Measurements from ENCODE around the gene SAFB.

SAFB gene

GRCh38 chr19:5617080-5617479 lies 5.8 kb upstream of the SAFB start:
- Histone ChIP-seq H3K36me3 (ENCODE audit: control insufficient read depth, insufficient read depth, low read length) (peaks cover 35% of the 10 kb centered on the region), H3K4me3 (ENCODE audit: low read length) (no peak overlapping the region), H3K27ac (ENCODE audit: low read length) (no peak overlapping the region), H3K27me3 (ENCODE audit: control insufficient read depth, insufficient read depth, low read length) (no peaks in the 10 kb centered on the region), H3K4me1 (ENCODE audit: control insufficient read depth, insufficient read depth, low read length) (no peaks in the 10 kb centered on the region), H3K9me3 (ENCODE audit: control insufficient read depth, insufficient read depth, low read length) (no peaks in the 10 kb centered on the region)
- DNase-seq (ENCODE audit: low read depth, low spot score), result no peak
- WGBS (ENCODE audit: insufficient coverage, insufficient read length), result no CpG with 5 or more reads among the region's 1 CpG

GRCh38 chr19:5618591-5618990 lies 4.3 kb upstream of the SAFB start:
- WGBS (ENCODE audit: insufficient coverage, insufficient read length), result no CpG with 5 or more reads among the region's 9 CpGs
- no peak for DNase-seq (ENCODE audit: low read depth, low spot score)
- Histone ChIP-seq H3K4me1 (ENCODE audit: control insufficient read depth, insufficient read depth, low read length) (no peaks in the 10 kb centered on the region), H3K36me3 (ENCODE audit: control insufficient read depth, insufficient read depth, low read length) (peaks cover 25% of the 10 kb centered on the region), H3K4me3 (ENCODE audit: low read length) (no peak overlapping the region), H3K27me3 (ENCODE audit: control insufficient read depth, insufficient read depth, low read length) (no peaks in the 10 kb centered on the region), H3K27ac (ENCODE audit: low read length) (no peak overlapping the region), H3K9me3 (ENCODE audit: control insufficient read depth, insufficient read depth, low read length) (no peaks in the 10 kb centered on the region)

DNA sequence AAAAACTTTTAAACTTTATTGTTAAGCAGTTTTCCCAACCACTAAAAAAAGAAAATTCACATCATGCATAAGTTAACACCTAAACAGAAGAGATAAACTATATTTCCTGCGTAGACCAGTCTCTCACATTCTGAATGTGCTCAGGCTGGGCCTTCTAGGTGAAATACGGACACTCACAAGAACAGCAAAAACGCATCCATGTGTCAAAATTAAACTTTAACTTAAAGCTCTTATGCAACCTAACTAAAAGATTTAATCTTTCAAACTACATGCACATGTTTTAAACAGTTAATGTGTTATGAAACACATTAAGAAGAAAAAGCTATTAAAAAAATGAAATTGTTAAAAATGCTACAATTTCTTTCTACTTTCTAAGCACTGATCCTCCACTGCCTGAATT lies 2.9 kb upstream of the SAFB start:
- no peaks in the 10 kb centered on the region for H3K9me3 ChIP-seq (ENCODE audit: control insufficient read depth, insufficient read depth, low read length)
- no peak overlapping the region for H3K4me3 ChIP-seq (ENCODE audit: low read length)
- H3K27ac ChIP-seq (ENCODE audit: low read length), result no peak overlapping the region
- WGBS (ENCODE audit: insufficient coverage, insufficient read length), result no CpG with 5 or more reads among the region's 3 CpGs
- no peaks in the 10 kb centered on the region for H3K27me3 ChIP-seq (ENCODE audit: control insufficient read depth, insufficient read depth, low read length)
- DNase-seq (ENCODE audit: low read depth, low spot score), result no peak
- H3K36me3 ChIP-seq (ENCODE audit: control insufficient read depth, insufficient read depth, low read length), result peaks cover 15% of the 10 kb centered on the region
- H3K4me1 ChIP-seq (ENCODE audit: control insufficient read depth, insufficient read depth, low read length), result no peaks in the 10 kb centered on the region

GRCh38 chr19:5621311-5621944 lies 1.5 kb upstream of the SAFB start:
- DNase-seq (ENCODE audit: low read depth, low spot score), result no peak
- Histone ChIP-seq H3K27ac (ENCODE audit: low read length) (no peak overlapping the region), H3K36me3 (ENCODE audit: control insufficient read depth, insufficient read depth, low read length) (peaks cover 14% of the 10 kb centered on the region), H3K4me3 (ENCODE audit: low read length) (peak overlapping the region; percentile 69; the same call in 1 of the 2 replicates), H3K27me3 (ENCODE audit: control insufficient read depth, insufficient read depth, low read length) (no peaks in the 10 kb centered on the region), H3K9me3 (ENCODE audit: control insufficient read depth, insufficient read depth, low read length) (no peaks in the 10 kb centered on the region), H3K4me1 (ENCODE audit: control insufficient read depth, insufficient read depth, low read length) (no peaks in the 10 kb centered on the region)
- WGBS (ENCODE audit: insufficient coverage, insufficient read length), result no CpG with 5 or more reads among the region's 14 CpGs

- no peaks in the 10 kb centered on the region for H3K9me3 ChIP-seq (ENCODE audit: control insufficient read depth, insufficient read depth, low read length)
- H3K27ac ChIP-seq (ENCODE audit: low read length), result no peak overlapping the region
- WGBS (ENCODE audit: insufficient coverage, insufficient read length), result no CpG with 5 or more reads among the region's 35 CpGs
- peaks cover 19% of the 10 kb centered on the region for H3K36me3 ChIP-seq (ENCODE audit: control insufficient read depth, insufficient read depth, low read length)
- H3K4me1 ChIP-seq (ENCODE audit: control insufficient read depth, insufficient read depth, low read length), result no peaks in the 10 kb centered on the region
- H3K27me3 ChIP-seq (ENCODE audit: control insufficient read depth, insufficient read depth, low read length), result no peaks in the 10 kb centered on the region
- DNase-seq (ENCODE audit: low read depth, low spot score), result no peak
- peak overlapping the region; percentile 69 for H3K4me3 ChIP-seq (ENCODE audit: low read length)
These were observed 878 bp upstream of the SAFB start for GRCh38 chr19:5621945-5622464.

- Histone ChIP-seq H3K4me1 (ENCODE audit: control insufficient read depth, insufficient read depth, low read length) (no peaks in the 10 kb centered on the region), H3K4me3 (ENCODE audit: low read length) (peak overlapping the region; percentile 69), H3K27ac (ENCODE audit: low read length) (no peak overlapping the region), H3K9me3 (ENCODE audit: control insufficient read depth, insufficient read depth, low read length) (no peaks in the 10 kb centered on the region), H3K27me3 (ENCODE audit: control insufficient read depth, insufficient read depth, low read length) (no peaks in the 10 kb centered on the region), H3K36me3 (ENCODE audit: control insufficient read depth, insufficient read depth, low read length) (peaks cover 22% of the 10 kb centered on the region; the same call in 1 of the 2 replicates)
- no CpG with 5 or more reads among the region's 50 CpGs for WGBS (ENCODE audit: insufficient coverage, insufficient read length)
- no peak for DNase-seq (ENCODE audit: low read depth, low spot score)
These were observed 624 bp downstream of the SAFB start for GRCh38 chr19:5623397-5624017.

- Histone ChIP-seq H3K36me3 (ENCODE audit: control insufficient read depth, insufficient read depth, low read length) (peaks cover 26% of the 10 kb centered on the region; the same call in 1 of the 2 replicates), H3K27me3 (ENCODE audit: control insufficient read depth, insufficient read depth, low read length) (no peaks in the 10 kb centered on the region), H3K9me3 (ENCODE audit: control insufficient read depth, insufficient read depth, low read length) (no peaks in the 10 kb centered on the region), H3K4me1 (ENCODE audit: control insufficient read depth, insufficient read depth, low read length) (no peaks in the 10 kb centered on the region), H3K4me3 (ENCODE audit: low read length) (peak overlapping the region; percentile 69; the same call in 1 of the 2 replicates), H3K27ac (ENCODE audit: low read length) (no peak overlapping the region)
- DNase-seq (ENCODE audit: low read depth, low spot score), result no peak
- WGBS (ENCODE audit: insufficient coverage, insufficient read length), result no CpG with 5 or more reads among the region's 20 CpGs
These were observed 1.3 kb downstream of the SAFB start for GRCh38 chr19:5624018-5624663.

DNA sequence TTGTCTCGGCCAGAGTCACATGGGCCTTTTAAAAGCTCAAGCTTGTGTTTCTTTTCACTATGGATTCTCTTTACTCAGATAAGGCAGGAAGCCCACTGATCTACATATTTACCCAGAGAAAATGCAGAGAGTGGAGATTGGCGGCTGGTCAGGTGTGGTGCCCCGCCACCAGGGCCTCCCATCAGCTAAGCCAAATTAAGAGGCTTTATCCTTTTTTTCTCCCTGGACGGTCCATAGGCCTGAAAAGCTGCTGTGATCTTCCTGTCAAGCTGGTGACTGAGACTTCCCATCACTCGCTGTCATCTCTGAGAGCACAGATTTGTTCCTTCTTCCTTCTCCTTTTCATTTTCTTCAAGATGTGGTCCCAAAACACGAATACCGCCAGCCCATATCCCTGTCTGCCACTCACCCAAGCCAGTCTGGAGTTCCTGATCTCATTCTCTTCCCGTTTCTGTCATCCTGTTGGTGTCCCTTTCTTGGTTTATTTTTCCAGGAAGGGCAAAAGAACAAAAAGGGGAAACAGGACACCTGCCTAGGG lies 1.9 kb downstream of the SAFB start:
- peaks cover 27% of the 10 kb centered on the region; the same call in 1 of the 2 replicates for H3K36me3 ChIP-seq (ENCODE audit: control insufficient read depth, insufficient read depth, low read length)
- H3K4me1 ChIP-seq (ENCODE audit: control insufficient read depth, insufficient read depth, low read length), result no peaks in the 10 kb centered on the region
- DNase-seq (ENCODE audit: low read depth, low spot score), result no peak
- no peaks in the 10 kb centered on the region for H3K9me3 ChIP-seq (ENCODE audit: control insufficient read depth, insufficient read depth, low read length)
- no CpG with 5 or more reads among the region's 8 CpGs for WGBS (ENCODE audit: insufficient coverage, insufficient read length)
- H3K4me3 ChIP-seq (ENCODE audit: low read length), result no peak overlapping the region; the same call in 1 of the 2 replicates
- H3K27me3 ChIP-seq (ENCODE audit: control insufficient read depth, insufficient read depth, low read length), result no peaks in the 10 kb centered on the region
- H3K27ac ChIP-seq (ENCODE audit: low read length), result no peak overlapping the region

DNA sequence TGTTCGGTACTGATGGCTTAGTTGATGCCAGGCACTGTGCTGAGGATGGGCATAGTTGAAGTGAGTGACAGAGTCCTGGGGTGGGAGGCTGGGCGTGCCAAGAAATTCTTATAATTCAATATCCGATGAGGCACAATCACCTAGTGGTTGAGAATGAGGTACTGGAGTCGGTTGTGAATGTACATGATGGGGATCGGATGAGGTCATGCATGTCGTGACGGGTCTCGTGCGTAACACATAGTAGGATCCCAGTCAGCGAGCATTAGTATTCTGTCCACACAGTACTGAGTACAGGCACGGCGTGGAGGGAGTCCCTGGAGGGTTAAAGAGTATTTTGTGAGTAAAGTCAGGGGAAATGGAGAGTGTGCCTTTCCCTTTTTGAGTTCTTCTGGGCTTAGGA lies 2.8 kb downstream of the SAFB start:
- Histone ChIP-seq H3K9me3 (ENCODE audit: control insufficient read depth, insufficient read depth, low read length) (no peaks in the 10 kb centered on the region), H3K36me3 (ENCODE audit: control insufficient read depth, insufficient read depth, low read length) (peaks cover 27% of the 10 kb centered on the region; the same call in 1 of the 2 replicates), H3K27ac (ENCODE audit: low read length) (no peak overlapping the region), H3K27me3 (ENCODE audit: control insufficient read depth, insufficient read depth, low read length) (no peaks in the 10 kb centered on the region), H3K4me1 (ENCODE audit: control insufficient read depth, insufficient read depth, low read length) (no peaks in the 10 kb centered on the region), H3K4me3 (ENCODE audit: low read length) (no peak overlapping the region)
- no CpG with 5 or more reads among the region's 12 CpGs for WGBS (ENCODE audit: insufficient coverage, insufficient read length)
- no peak for DNase-seq (ENCODE audit: low read depth, low spot score)

DNA sequence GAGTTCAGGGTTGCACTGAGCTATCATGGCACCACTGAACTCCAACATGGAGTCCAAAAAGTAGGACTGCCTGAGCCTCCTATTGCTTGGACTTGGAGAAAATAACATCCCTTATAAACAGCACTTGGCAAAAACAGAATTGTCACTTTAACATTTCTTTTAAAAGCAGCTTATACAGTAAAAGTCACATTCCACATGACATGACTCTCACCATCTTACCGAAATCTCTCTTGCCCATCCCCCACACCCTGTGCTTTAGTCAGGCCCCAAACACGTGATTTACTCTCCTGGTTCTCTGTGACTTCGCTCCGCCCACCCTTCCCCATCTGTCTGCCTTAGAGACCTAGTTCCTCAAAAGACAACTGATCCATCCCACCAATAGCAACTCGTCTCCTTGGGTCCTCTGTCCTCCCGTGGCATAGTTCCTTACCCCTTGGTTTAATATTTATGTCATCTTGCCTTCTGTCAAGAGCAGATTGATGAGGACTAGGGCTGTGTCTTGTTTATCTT lies 4.6 kb downstream of the SAFB start:
- H3K4me1 ChIP-seq (ENCODE audit: control insufficient read depth, insufficient read depth, low read length), result no peaks in the 10 kb centered on the region
- WGBS (ENCODE audit: insufficient coverage, insufficient read length), result no CpG with 5 or more reads among the region's 6 CpGs
- no peak for DNase-seq (ENCODE audit: low read depth, low spot score)

More for the DNA sequence above, 4.6 kb downstream of the SAFB start:
- Histone ChIP-seq H3K9me3 (ENCODE audit: control insufficient read depth, insufficient read depth, low read length) (no peaks in the 10 kb centered on the region), H3K36me3 (ENCODE audit: control insufficient read depth, insufficient read depth, low read length) (peaks cover 27% of the 10 kb centered on the region; the same call in 1 of the 2 replicates), H3K27ac (ENCODE audit: low read length) (no peak overlapping the region), H3K27me3 (ENCODE audit: control insufficient read depth, insufficient read depth, low read length) (no peaks in the 10 kb centered on the region), H3K4me3 (ENCODE audit: low read length) (no peak overlapping the region)

All from iPS DF 6.9 (cell line).